ENCODE results near the gene RABGEF1.
"Not testable (repeated sequence)": the region's sequence is repeated elsewhere in the genome, so short reads cannot be mapped to it uniquely, and the experiment has no call there.

The RABGEF1 gene

GRCh38 chr7:66776800-66777442 lies 36.4 kb downstream of the RABGEF1 start:
- no peaks in the 10 kb centered on the region for H3K27me3 ChIP-seq (ENCODE audit: insufficient read depth, insufficient read length)
- TF ChIP-seq ZNF274 (IDR thresholded peaks at IDR 0.05; ENCODE audit: low read depth, low read length) (no peak), YY1 (IDR thresholded peaks at IDR 0.05; ENCODE audit: insufficient read depth, insufficient read length) (no peak), SUZ12 (IDR thresholded peaks at IDR 0.05; ENCODE audit: extremely low read depth, insufficient read depth, insufficient read length) (no peak)
- DNase-seq (ENCODE audit: low read depth, low spot score) = no peak
- no peaks in the 10 kb centered on the region for H3K4me1 ChIP-seq (ENCODE audit: insufficient read depth, insufficient read length)
- H3K9me3 ChIP-seq (ENCODE audit: insufficient read depth, low read length) = no peaks in the 10 kb centered on the region
- H3K36me3 ChIP-seq (ENCODE audit: insufficient read depth, insufficient read length, low read length) = peaks cover 54% of the 10 kb centered on the region
- H3K4me3 ChIP-seq (ENCODE audit: insufficient read length, low read depth) = no peak overlapping the region
- no peak overlapping the region for H3K9ac ChIP-seq (ENCODE audit: insufficient read length, low read depth)

GRCh38 chr7:66778201-66778600 lies 37.7 kb downstream of the RABGEF1 start:
- Histone ChIP-seq H3K4me1 (ENCODE audit: insufficient read depth, insufficient read length) (no peaks in the 10 kb centered on the region), H3K36me3 (ENCODE audit: insufficient read depth, insufficient read length, low read length) (peaks cover 58% of the 10 kb centered on the region), H3K4me3 (ENCODE audit: insufficient read length, low read depth) (no peak overlapping the region), H3K9ac (ENCODE audit: insufficient read length, low read depth) (no peak overlapping the region), H3K9me3 (ENCODE audit: insufficient read depth, low read length) (no peaks in the 10 kb centered on the region), H3K27me3 (ENCODE audit: insufficient read depth, insufficient read length) (no peaks in the 10 kb centered on the region)
- no peak for DNase-seq (ENCODE audit: low read depth, low spot score)
- no peak for TF ChIP-seq ZNF274 (IDR thresholded peaks at IDR 0.05; ENCODE audit: low read depth, low read length)
- no peak for TF ChIP-seq YY1 (IDR thresholded peaks at IDR 0.05; ENCODE audit: insufficient read depth, insufficient read length)
- TF ChIP-seq SUZ12 (IDR thresholded peaks at IDR 0.05; ENCODE audit: extremely low read depth, insufficient read depth, insufficient read length) = no peak

GRCh38 chr7:66779669-66780409 lies 39.3 kb downstream of the RABGEF1 start:
- Histone ChIP-seq H3K9ac (ENCODE audit: insufficient read length, low read depth) (no peak overlapping the region), H3K4me1 (ENCODE audit: insufficient read depth, insufficient read length) (no peaks in the 10 kb centered on the region), H3K36me3 (ENCODE audit: insufficient read depth, insufficient read length, low read length) (peaks cover 46% of the 10 kb centered on the region), H3K27me3 (ENCODE audit: insufficient read depth, insufficient read length) (no peaks in the 10 kb centered on the region), H3K9me3 (ENCODE audit: insufficient read depth, low read length) (no peaks in the 10 kb centered on the region), H3K4me3 (ENCODE audit: insufficient read length, low read depth) (no peak overlapping the region)
- no peak for DNase-seq (ENCODE audit: low read depth, low spot score)
- TF ChIP-seq ZNF274 (IDR thresholded peaks at IDR 0.05; ENCODE audit: low read depth, low read length) (no peak), SUZ12 (IDR thresholded peaks at IDR 0.05; ENCODE audit: extremely low read depth, insufficient read depth, insufficient read length) (no peak), YY1 (IDR thresholded peaks at IDR 0.05; ENCODE audit: insufficient read depth, insufficient read length) (no peak)

GRCh38 chr7:66781408-66782090 lies 41.0 kb downstream of the RABGEF1 start:
- DNase-seq (ENCODE audit: low read depth, low spot score) = no peak
- no peaks in the 10 kb centered on the region for H3K4me1 ChIP-seq (ENCODE audit: insufficient read depth, insufficient read length)
- no peaks in the 10 kb centered on the region for H3K9me3 ChIP-seq (ENCODE audit: insufficient read depth, low read length)
- peaks cover 45% of the 10 kb centered on the region for H3K36me3 ChIP-seq (ENCODE audit: insufficient read depth, insufficient read length, low read length)
- no peak overlapping the region for H3K9ac ChIP-seq (ENCODE audit: insufficient read length, low read depth)
- H3K4me3 ChIP-seq (ENCODE audit: insufficient read length, low read depth) = no peak overlapping the region
- TF ChIP-seq YY1 (IDR thresholded peaks at IDR 0.05; ENCODE audit: insufficient read depth, insufficient read length) (no peak), SUZ12 (IDR thresholded peaks at IDR 0.05; ENCODE audit: extremely low read depth, insufficient read depth, insufficient read length) (no peak), ZNF274 (IDR thresholded peaks at IDR 0.05; ENCODE audit: low read depth, low read length) (no peak)
- no peaks in the 10 kb centered on the region for H3K27me3 ChIP-seq (ENCODE audit: insufficient read depth, insufficient read length)

- H3K36me3 ChIP-seq (ENCODE audit: insufficient read depth, insufficient read length, low read length) = peaks cover 49% of the 10 kb centered on the region
- not testable (repeated sequence) for H3K9ac ChIP-seq (ENCODE audit: insufficient read length, low read depth); H3K4me3 ChIP-seq (ENCODE audit: insufficient read length, low read depth); DNase-seq (ENCODE audit: low read depth, low spot score); H3K9me3 ChIP-seq (ENCODE audit: insufficient read depth, low read length); H3K27me3 ChIP-seq (ENCODE audit: insufficient read depth, insufficient read length); H3K4me1 ChIP-seq (ENCODE audit: insufficient read depth, insufficient read length)
Measured at GRCh38 chr7:66782875-66783274, 42.3 kb downstream of the RABGEF1 start.

- H3K9ac ChIP-seq (ENCODE audit: insufficient read length, low read depth); H3K27me3 ChIP-seq (ENCODE audit: insufficient read depth, insufficient read length); H3K4me3 ChIP-seq (ENCODE audit: insufficient read length, low read depth); H3K4me1 ChIP-seq (ENCODE audit: insufficient read depth, insufficient read length); H3K9me3 ChIP-seq (ENCODE audit: insufficient read depth, low read length); DNase-seq (ENCODE audit: low read depth, low spot score): not testable (repeated sequence)
- peaks cover 53% of the 10 kb centered on the region for H3K36me3 ChIP-seq (ENCODE audit: insufficient read depth, insufficient read length, low read length)
Measured at GRCh38 chr7:66783887-66784595, 43.5 kb downstream of the RABGEF1 start.

- H3K4me3 ChIP-seq (ENCODE audit: insufficient read length, low read depth) = no peak overlapping the region
- DNase-seq (ENCODE audit: low read depth, low spot score) = no peak
- no peaks in the 10 kb centered on the region for H3K9me3 ChIP-seq (ENCODE audit: insufficient read depth, low read length)
- peaks cover 62% of the 10 kb centered on the region for H3K36me3 ChIP-seq (ENCODE audit: insufficient read depth, insufficient read length, low read length)
- H3K4me1 ChIP-seq (ENCODE audit: insufficient read depth, insufficient read length) = no peaks in the 10 kb centered on the region
- H3K27me3 ChIP-seq (ENCODE audit: insufficient read depth, insufficient read length) = no peaks in the 10 kb centered on the region
- H3K9ac ChIP-seq (ENCODE audit: insufficient read length, low read depth) = no peak overlapping the region
- TF ChIP-seq SUZ12 (IDR thresholded peaks at IDR 0.05; ENCODE audit: extremely low read depth, insufficient read depth, insufficient read length) = no peak
- no peak for TF ChIP-seq YY1 (IDR thresholded peaks at IDR 0.05; ENCODE audit: insufficient read depth, insufficient read length)
- TF ChIP-seq ZNF274 (IDR thresholded peaks at IDR 0.05; ENCODE audit: low read depth, low read length) = no peak
Measured at GRCh38 chr7:66790196-66790595, 49.7 kb downstream of the RABGEF1 start.
